Body of pancreas (tissue), 4 donors: ENCODE data around the gene PLEK2. TPM values are rescaled to one million over a fixed set of nuclear protein-coding genes. Genes with fewer than 3 reads are reported as not detected.

Source experiments
- ATAC-seq: fragments of 150-250 bp; one replicate; pipeline ENCODE4 v1.9.1; 2016
- DNase-seq, 4 donors: peaks; one replicate each; pipeline ENCODE4 v3.0.0-alpha.2; 2019
- H3K27ac ChIP-seq, 4 donors: fragments of 200-600 bp; sonication (generic); 1 replicate in 3 of 4; 2 replicates in 1 of 4; pipeline versions ENCODE4 v1.5.1 to v1.6.1; 2016 to 2019; ENCODE audit warnings: mild to moderate bottlenecking in 1 of 4, mixed read lengths in 1 of 4, moderate library complexity in 1 of 4
- H3K27me3 ChIP-seq, 2 donors: fragments of 200-600 bp; sonication (generic); one replicate each; pipeline ENCODE4 v1.6.0; 2016; ENCODE audit warnings: mild to moderate bottlenecking in 1 of 2
- H3K36me3 ChIP-seq, 2 donors: fragments of 200-600 bp; sonication (generic); replicated peaks in 1 of 2; 2 replicates each; pipeline ENCODE4 v1.5.1; 2016; ENCODE audit warnings: low read depth in 2 of 2; ENCODE audit not compliant: insufficient read depth in 1 of 2
- H3K4me1 ChIP-seq: fragments of 200-600 bp; sonication (generic); one replicate; pipeline ENCODE4 v1.6.0; 2016
- H3K4me3 ChIP-seq, 2 donors: fragments of 200-600 bp; sonication (generic); 1 replicate in 1 of 2; 2 replicates in 1 of 2; pipeline ENCODE4 v1.5.1; 2016 to 2019
- H3K9me3 ChIP-seq, 3 donors: fragments of 200-600 bp; sonication (generic); 1 replicate in 2 of 3; 2 replicates in 1 of 3; pipeline ENCODE4 v1.5.1; 2016
- CTCF ChIP-seq, 7 experiments: fragments of 450-650 bp in 4 of 7; fragments of 200-600 bp in 3 of 7; sonication (generic) in 3 of 7; IDR thresholded peaks; one replicate each; pipeline ENCODE4 v1.5.1; 2016 to 2019; ENCODE audit warnings: antibody characterized with exemption in 7 of 7
- POLR2A ChIP-seq, 3 donors: fragments of 450-650 bp; IDR thresholded peaks; one replicate each; pipeline ENCODE4 v1.6.1; 2016; ENCODE audit warnings: antibody characterized with exemption in 3 of 3, mild to moderate bottlenecking in 2 of 3
- WGBS, 2 donors: methylation state at CpG; one replicate each; pipeline ENCODE4 v1.1.5; 2017; 5-methylcytosine and 5-hydroxymethylcytosine counted together
- intact Hi-C: fragments of 100-400 bp; cut with DNase I; formaldehyde crosslinking; loops from one replicate; pipeline ENCODE4 v1.15.1; 2023
- total RNA-seq, 2 donors: library from RNA; depleted of rRNA; stranded (reverse); fragments of >200 nt; gene quantifications; one replicate each; pipeline ENCODE4 v1.1.0, GENCODE V29; 2016

Gene PLEK2
- total RNA-seq, 2 donors from 2014 or later: 7.5 to 9.2 TPM

GRCh38 chr14:67372833-67373232, 39.1 kb downstream of the PLEK2 start:
- no peak for DNase-seq
- no peak overlapping the region for H3K27ac ChIP-seq
- no peak for ATAC-seq
- 93 to 100% methylated on average over 1 of the region's 1 CpG for WGBS, 2 donors
- H3K9me3 ChIP-seq: no peaks in the 10 kb centered on the region
- no peak overlapping the region for H3K4me3 ChIP-seq
- TF ChIP-seq POLR2A (IDR thresholded peaks at IDR 0.05): no peak
- no peak for TF ChIP-seq CTCF (IDR thresholded peaks at IDR 0.05)
- peaks cover 5% of the 10 kb centered on the region for H3K4me1 ChIP-seq
- H3K27me3 ChIP-seq: no peaks in the 10 kb centered on the region
- H3K36me3 ChIP-seq: peaks cover 7 to 20% of the 10 kb centered on the region in 2 donors
- intact Hi-C loops: no loop called here

GRCh38 chr14:67371247-67372148, 40.5 kb downstream of the PLEK2 start:
- Histone ChIP-seq H3K4me3 (no peak overlapping the region), H3K9me3 (no peaks in the 10 kb centered on the region), H3K4me1 (peaks cover 5% of the 10 kb centered on the region), H3K27ac (no peak overlapping the region), H3K36me3 (peaks cover 9 to 13% of the 10 kb centered on the region in 2 donors), H3K27me3 (no peaks in the 10 kb centered on the region)
- DNase-seq (no peak), ATAC-seq (no peak)
- WGBS, 2 donors: 93 to 95% methylated on average over 4 of the region's 4 CpGs
- intact Hi-C loops: no loop called here
- TF ChIP-seq POLR2A (IDR thresholded peaks at IDR 0.05) (no peak), CTCF (IDR thresholded peaks at IDR 0.05) (no peak)

- Histone ChIP-seq H3K4me1 (peaks cover 5% of the 10 kb centered on the region), H3K27ac (no peak overlapping the region), H3K36me3 (peaks cover 9 to 16% of the 10 kb centered on the region in 2 donors), H3K4me3 (no peak overlapping the region), H3K27me3 (no peaks in the 10 kb centered on the region), H3K9me3 (no peaks in the 10 kb centered on the region)
- no peak for DNase-seq
- no peak for ATAC-seq
- intact Hi-C loops: no loop called here
- WGBS, 2 donors: 95 to 96% methylated on average over 5 of the region's 5 CpGs
- no peak for TF ChIP-seq POLR2A (IDR thresholded peaks at IDR 0.05)
- TF ChIP-seq CTCF (IDR thresholded peaks at IDR 0.05): no peak
These were observed 41.1 kb downstream of the PLEK2 start for GRCh38 chr14:67370830-67371229.

GRCh38 chr14:67365476-67365875, 46.5 kb downstream of the PLEK2 start:
- Histone ChIP-seq H3K4me1 (peaks cover 23% of the 10 kb centered on the region), H3K27me3 (no peaks in the 10 kb centered on the region), H3K9me3 (no peaks in the 10 kb centered on the region), H3K27ac (no peak overlapping the region), H3K36me3 (peaks cover 5 to 22% of the 10 kb centered on the region in 2 donors), H3K4me3 (no peak overlapping the region)
- no peak for ATAC-seq
- TF ChIP-seq CTCF (IDR thresholded peaks at IDR 0.05): no peak
- TF ChIP-seq POLR2A (IDR thresholded peaks at IDR 0.05): no peak
- WGBS, 2 donors: 88 to 90% methylated on average over 4 of the region's 4 CpGs
- DNase-seq: no peak
- intact Hi-C loops: no loop called here
